NCI-H1436 (cell line): ENCODE data around the gene AANAT.

Experiments
- DNase-seq: peaks from one replicate; lab custom pipeline; 2025; lab: John Stamatoyannopoulos, UW

Gene AANAT

DNA sequence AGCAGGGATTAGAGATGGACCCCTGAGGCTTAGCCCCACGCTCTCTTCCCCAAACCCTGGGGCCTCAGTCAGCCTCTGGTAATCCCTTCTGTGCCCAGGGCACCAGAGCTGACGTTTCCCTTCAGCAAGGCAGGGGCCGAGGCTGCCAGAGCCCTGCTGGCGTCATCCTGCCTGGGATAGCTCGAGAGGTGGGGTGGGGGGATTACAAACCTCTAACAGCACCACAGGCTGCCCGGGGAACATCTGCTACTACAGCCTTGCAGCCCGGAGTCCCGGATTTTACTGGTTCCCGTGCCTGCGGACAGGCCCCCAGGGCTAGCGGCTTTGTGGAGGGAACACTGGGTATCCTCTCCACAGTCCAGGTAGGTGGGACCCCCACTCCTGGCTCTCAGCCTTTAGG is at the start of gene AANAT:
TSS of gene AANAT (plus strand) at position 238 of the 400 bp plus-strand sequence. CDS start 1,144 bp downstream, outside the sequence.
- no peak for DNase-seq

DNA sequence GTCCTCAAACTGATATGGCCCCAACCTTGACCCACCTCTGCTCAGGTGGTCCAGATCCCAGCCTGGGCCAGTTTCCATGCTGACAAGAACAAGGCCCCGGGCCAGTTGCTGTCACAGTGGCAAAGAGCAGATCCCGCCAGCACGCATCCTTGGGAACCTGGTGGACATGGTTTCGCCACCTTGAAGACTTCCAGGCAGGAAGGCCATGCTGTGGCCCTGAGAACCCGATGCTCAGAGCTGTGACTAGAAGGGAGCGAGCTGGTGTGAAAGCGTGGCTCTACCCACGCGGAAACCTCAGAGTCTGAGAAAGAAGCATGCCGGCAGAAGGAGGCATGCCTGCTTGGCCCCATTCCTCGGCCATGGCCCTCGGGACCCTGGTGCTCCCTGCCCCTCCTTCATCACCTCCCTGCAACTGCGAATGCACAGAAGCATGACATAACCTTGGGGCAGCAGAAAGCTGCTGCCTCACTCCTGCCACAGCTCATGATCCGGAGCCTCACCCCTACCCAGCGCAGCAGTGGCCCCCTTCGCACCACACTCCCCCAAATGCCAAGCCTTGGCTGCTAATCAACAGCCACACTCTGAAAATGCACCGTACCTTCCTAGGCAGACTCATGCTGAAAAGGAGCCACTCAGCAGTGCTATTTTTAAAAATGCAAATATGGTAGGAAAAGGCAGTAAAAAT is 47.7 kb upstream of the AANAT start:
- DNase-seq, result no peak

DNA sequence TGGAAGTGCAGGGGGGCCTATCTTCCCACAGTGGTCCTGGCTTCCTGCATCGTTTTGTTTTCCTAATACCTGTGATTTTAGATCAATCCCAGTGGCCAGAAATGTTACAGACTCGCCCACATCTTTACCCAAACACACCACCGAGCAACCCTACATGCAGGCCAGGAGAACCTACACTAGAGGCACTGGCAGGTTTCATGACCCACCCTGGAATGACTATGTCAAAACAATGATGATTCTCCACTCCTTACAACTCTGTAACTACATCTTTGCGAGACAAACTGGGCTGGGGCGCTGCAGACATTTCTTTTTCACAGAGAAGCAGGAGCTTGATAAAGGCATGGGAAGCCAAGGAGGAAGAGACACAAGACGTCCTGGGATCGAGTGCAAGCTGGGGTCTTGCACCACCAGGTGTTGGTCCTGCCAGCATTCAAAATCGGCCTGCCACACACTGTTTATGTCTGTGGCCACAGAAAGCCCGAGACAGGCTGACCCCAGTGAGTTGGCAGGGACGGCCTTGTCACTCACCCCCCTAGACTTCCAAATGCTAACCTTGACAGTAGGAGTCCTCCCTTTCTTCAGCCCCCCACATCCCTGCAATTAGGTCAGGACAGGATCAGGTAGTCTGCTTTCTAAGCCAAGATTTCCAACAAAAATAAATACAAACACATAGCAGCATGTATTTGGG is 46.9 kb upstream of the AANAT start:
- DNase-seq, result no peak

DNA sequence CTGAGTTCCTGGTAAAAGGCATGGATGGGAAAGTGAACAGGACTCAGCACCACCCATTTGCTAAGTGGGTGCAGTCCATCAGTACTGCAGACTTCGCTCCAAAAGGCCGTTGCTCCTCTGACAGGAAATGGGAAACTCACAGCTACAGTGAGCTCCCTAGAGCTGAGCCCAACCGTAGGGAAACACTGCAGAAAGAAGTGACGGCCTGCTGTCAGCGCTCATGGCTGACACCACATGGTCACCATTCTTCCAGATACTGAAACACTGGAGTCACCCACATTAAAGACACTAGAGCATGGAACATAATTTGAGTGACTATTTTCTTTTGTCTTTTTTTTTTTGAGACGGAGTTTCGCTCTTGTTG is 46.4 kb upstream of the AANAT start:
- no peak for DNase-seq

DNA sequence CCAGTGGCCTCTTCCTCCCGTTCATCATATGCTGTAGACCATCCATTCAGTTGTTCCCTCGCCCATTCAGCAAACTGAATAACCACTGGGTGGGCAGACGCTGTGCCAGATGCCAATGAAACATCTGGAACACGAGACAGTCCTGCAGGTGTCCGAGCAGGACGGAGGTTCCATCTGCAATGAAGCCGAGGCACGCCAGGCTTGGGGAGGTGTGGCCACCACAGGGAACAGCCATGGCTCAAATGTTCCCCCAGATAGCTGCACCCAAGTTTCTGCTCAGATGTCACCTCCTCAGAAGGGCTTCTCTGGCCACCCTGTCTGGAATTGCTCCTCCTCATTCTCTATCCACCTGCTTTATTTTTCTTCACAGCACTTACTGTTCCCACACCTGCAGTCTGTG is 45.0 kb upstream of the AANAT start:
- DNase-seq, result no peak

DNA sequence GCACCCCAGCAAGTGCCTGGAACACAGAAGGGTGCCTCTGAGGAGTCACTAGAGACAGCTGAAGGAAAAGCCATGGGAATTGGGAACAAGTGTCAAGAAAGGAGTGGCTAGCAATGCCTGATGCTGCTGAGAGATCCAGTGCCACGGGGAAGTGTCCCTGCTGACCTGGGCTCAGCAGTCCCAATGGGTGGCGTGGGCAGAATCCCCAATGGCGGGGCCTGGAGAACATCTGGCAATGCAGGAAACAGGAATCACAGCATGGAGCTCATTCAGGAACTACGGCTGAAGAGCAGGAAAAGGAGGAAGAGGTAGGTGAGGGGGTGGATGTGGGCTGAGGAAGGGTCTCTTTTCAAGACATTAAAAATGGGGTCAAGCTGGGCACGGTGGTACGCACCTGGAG is 44.5 kb upstream of the AANAT start:
- no peak for DNase-seq

DNA sequence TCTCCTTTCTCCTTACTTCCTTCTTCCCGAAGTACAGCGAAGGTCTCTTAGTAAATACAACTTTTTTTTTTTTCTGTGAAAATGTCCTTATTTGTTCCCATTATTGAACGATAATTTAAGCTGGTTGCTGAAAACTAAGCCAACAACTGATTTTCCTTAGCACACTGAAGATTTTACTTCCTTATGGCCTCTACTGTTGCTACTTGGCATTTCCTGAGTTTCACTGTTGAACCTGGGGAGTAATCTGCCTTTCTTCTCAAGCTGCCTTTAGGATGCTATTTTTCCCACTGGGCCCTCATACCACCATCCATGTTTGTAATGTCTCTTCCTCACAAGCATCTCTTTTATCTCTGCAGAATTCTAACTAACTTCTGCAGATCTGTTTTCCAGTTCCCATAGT is 40.5 kb upstream of the AANAT start:
- no peak for DNase-seq

DNA sequence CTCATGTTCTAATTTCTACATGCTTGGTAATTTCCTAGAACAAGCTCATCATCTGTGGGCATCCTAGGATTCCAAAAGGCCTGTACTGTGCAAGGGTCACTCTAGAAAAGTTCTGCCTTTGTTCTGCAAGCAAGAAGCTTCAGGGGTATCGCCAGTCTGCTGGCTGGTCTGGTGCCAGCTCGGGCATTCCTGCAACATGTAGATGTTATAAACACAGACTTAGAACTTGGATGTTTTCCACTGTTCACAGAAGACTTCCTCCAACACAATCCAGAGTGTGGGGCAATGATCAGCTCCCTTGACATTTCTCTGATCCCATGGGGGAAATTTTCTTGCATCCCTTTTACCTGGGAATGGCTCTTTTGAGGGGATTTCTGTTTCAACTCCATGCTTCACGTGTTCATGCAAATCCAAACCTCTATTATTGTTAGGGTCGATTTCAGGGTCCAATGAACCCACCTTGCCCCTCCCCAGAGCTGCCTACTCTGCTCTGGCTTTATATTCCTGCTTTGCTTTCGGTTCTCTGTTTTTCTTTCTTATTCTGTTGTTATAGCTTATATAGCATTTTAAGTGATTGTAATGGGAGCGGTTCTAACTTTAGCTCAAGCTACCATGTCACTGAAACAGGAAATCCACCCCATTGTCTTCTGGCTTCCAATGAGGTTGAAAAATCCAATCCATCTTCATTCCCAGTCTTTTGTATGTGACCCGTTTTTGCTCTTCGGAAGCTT is 39.7 kb upstream of the AANAT start:
- no peak for DNase-seq

DNA sequence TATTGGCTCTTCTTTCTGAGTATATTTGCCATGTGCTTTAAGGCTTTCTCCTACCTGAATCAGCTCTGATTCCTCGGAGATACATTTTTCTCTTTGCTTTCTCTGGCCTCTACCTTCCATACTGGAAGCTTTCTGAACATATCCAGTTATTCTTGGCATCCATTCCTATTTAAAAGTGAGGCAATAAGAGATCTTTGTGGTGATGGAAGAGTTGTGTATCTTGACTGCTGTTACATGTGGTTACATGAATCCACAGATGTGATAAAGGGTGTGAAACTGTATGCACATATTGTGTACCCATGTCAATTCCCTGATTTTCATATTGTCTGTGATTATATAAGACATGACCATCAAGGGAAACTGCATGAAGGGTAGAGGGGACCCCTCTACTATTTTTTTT is 38.9 kb upstream of the AANAT start:
- DNase-seq, result no peak

DNA sequence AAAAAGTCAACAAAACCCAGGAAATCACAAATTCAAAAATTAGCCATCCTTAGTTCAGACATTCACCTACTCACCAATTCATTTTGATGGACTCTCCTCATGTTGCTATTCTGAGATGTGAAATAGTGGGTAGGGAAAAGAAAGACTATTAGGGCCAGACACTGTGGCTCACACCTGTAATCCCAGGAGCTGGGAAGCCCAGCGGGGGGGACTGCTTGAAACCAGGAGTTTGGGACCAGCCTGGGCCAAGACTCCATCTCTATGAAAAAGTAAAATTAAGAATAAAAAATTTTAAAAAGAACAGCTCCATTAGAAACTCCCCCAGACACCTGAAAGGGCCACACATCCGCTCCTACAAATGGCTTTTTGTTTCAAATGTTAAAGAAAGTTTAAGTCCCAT is 35.9 kb upstream of the AANAT start:
- no peak for DNase-seq

DNA sequence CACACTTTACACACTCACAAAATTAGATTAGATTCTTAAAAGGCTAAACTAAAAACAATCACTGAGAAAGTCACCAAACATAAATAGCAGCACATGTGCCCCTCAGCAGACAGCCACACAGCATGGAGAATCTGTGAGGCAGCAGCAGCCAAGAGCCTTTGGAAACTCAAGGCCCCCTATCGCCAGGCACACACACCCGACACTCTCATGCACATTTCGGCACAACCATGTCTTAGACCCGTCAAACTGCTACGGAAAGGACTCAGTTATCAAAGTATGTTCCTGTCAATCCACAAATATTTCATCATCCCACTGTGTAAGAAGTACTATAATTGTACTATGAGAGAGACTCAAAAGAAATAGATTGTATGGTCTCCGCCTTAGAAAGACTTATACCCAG is 35.4 kb upstream of the AANAT start:
- DNase-seq, result no peak

DNA sequence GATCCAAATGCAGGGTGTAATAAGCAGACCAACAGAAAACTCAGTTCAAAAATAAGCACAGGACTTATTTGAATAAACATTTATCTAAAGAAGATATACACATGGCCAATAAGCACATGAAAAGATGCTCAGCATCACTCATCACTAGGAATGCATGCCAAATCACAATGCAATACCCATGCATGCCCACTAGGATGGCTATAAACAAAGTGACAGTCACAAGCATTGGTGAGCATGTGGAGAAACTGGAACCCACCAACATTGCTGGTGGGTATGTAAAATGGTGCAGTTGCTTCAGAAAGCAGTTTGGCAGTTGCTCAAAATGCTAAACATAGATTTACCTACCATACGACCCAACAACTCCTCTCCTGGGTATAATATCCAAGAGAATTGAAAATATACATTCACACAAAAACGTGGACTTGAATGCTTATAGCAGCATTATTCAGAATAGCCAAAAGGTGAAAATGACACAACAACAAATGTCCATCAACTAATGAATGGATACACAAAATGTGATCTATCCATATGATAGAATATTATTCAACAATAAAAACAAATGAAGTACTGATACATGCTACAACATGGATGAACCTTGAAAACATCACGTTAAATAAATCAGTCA is 34.6 kb upstream of the AANAT start:
- no peak for DNase-seq

DNA sequence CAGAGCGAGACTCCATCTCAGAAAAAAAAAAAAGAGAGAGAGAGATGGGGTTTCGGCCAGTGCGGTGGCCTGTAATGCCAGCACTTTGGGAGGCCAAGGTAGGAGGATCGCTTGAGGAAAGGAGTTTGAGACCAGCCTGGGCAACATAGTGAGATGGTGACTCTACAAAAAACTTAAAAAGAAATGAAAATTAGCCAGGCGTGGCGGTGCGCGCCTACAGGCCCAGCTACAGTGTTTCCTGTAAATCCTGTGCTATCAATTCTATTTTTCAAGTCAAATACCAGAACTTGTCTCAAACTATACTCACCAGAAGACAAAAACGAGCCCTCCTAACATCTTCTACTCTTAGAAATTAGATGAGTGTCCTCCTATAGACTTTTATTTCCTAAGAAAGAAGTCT is 33.7 kb upstream of the AANAT start:
- DNase-seq, result no peak

DNA sequence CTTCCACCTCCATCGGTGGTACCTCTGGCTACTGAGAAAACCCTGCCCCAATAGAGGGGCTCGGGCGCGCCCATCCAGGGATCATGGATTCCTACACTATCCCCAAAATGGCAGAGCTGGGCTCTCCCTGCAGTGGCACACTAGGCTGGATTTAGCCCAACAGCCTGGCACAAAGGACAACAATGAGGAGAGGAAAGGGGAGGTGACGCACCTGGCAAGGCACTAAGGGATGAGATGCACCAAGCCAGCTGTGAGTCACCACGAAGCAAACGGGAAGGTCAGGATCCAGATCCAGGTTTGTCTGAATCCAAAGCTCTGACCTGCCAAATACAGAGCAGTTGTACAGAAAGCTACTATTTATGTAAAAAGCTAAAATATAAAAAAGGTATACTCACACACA is 32.5 kb upstream of the AANAT start:
- DNase-seq, result no peak

DNA sequence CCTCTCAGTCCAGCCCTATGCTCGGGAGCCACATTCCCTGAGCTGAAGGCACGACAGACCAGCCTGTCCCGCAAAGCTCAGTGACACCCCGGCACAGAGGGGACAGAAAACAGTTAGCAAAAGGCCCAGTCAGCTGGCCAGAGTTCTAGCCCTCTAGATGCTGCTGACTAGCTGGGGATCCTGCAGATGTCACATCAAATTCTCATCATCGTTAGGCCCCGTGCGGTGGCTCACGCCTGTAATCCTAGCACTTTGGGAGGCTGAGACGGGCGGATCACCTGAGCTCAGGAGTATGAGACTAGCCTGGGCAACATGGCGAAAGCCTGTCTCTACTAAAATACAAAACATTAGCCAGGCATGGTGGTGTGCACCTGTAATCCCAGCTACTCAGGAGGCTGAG is 31.7 kb upstream of the AANAT start:
- DNase-seq, result no peak

DNA sequence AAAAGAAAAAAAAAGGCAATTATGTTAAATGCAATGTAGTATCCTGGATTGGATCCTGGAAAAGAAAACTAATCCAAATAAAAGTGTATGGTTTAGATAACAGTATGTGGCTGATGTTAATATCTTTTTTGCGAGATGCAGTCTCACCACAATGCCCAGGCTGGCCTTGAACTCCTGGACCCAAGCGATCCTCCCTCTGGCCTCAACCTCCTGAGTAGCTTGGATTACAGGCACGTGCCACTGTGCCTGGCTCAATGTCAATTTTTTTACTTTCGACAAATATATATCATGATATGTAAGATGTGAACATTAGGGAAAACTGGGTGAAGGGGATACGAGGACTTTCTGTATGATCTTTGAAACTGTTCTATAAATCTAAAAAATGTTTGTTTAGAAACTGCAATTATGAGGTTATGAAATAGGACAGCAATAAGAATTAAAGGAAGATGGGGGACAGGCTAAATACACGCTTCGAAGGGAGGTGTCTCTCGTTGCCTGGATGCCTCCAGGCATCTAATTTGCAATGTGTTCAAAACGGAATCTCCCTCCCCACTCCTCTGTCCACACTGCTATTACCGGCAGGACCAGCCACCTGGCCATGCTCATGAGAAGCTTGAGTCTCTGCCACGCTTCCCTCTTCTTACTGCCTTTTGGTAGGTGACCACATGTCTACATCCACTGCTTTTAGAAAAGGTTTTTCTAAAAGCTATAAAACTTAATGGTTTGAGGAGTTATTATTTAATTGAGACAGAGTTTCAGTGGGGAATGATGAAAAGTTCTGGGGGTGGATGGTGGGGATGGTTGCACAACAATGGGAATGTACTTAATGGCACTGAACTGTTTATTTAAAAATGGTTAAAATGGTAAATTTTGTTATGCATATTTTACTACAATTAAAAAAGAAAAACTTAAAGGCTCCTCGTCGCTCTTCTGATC is 29.7 kb upstream of the AANAT start:
- DNase-seq, result no peak

DNA sequence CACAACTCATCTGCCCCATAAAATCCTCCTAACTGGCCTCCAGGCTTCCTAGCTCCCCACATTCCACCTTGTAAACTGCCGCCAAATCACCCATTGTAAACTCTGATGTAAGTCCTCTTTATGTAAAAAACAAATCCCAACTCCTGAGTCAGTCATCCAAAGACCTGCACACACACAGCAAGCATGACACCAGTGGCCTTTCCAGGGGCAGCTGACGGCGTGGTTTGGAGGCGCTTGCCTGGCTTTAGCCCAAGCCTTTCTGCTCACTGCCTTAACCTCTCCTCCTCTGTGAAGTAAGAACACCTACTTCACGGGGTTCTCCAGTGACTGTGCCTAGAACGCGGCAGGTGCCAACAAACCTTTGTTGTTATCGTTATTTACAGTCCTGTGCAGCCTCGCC is 28.5 kb upstream of the AANAT start:
- DNase-seq, result no peak

DNA sequence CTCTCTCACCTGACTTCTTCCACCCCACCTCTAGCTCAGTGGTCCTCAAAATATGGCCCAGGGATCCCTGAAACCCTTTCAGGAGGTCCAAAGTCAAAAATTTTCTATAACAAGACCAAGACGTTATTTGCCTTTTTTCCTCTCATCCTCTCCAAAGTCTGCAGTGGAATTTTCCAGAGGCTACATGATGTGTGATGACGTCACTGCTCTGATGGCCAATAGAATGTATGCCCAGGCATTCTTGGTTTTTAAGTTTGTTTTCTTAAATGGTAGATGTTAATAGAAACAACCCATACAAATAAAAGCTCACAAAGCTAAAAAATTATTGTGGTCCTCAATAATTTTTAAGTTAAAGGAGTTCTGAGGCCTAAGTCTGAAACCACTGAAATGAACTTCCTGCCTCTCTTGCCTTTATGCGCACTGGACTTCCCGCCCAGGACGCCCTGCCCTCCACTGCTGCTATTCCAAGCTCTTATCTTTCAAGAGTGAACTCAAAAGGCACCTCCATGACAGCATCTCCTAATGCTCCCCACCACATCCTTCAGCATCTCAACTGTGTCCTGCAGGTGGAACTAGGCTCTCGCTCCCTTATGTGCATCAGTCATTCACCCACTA is 28.0 kb upstream of the AANAT start:
- no peak for DNase-seq

DNA sequence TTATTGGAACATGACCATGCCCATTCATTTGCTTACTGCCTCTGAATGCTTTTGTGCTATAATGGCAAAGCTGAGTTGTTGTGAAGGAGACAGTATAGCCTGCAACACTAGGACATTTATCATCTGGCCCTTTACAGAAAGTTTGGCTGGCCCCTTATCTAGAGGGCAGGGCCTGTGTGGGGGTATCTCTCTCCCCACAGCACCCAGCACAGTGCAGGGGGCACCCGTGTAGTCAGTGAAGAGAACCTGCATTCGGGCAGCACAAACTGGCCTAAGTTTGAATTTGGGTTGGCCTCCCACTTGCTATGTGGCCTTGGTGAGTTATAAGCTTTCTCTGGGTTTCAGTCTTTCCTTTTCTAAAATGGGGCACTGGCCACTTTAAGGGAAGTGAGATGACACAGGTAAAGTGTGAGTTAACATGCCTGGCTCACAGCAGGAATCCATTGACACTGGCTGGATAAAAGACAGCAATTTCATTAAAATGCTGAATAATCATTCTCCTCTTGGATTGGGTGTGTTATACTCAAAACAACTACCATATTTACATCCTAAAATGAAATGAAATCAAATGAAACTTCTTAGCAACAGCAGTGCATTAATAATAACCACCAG is 26.5 kb upstream of the AANAT start:
- no peak for DNase-seq

DNA sequence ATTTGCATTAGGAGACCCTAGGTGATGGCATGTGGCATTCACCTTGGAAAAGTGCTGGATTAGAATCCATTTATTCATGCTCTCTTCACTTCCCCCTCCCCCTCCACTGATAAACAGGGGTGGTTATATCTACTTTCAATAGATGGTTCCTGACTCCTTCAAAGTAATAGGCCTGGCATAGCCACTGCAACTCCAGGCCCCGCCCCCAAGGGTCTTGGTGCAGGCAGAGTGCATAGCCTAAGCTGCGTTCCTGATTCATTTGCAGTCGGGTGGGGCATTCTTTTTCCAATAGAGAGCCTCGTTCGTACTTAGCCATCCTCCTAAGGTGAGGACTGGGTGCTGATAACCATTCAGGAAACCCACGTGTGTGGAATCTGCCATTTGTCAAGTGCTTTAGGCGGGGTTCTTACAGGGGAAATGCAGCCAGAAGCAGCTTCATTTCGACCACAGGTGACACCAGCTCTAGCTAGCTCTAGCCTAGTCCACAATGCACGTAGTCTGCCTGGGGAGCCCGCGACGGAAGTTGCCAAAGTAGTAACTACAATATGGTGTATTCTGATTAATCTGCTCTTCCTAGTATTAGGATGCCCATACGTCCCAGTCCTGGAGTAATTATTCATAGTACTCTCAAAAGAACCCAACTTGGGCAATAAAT is 25.6 kb upstream of the AANAT start:
- DNase-seq, result no peak
